GM12891 (cell line): ENCODE data around the gene SLC44A5.
"Not testable (repeated sequence)": the region's sequence is repeated elsewhere in the genome, so short reads cannot be mapped to it uniquely, and the experiment has no call there.

Experiments
- DNase-seq: peaks from one replicate; pipeline ENCODE4 v3.0.0; 2011; ENCODE audit warnings: low spot score; ENCODE audit not compliant: insufficient read length
- FAIRE-seq: peaks from 2 replicates; lab custom pipeline; 2011; peaks lifted over from hg19 to GRCh38; lab: Jason Lieb, UNC
- PAX5 ChIP-seq: IDR thresholded peaks from 2 replicates; pipeline ENCODE4 v1.6.1; 2011; ENCODE audit warnings: low read length, moderate library complexity, mild to moderate bottlenecking; ENCODE audit not compliant: insufficient read depth, severe bottlenecking
- POLR2A ChIP-seq: IDR thresholded peaks from 2 replicates; pipeline ENCODE4 v1.6.1; 2011; ENCODE audit warnings: low read depth, low read length, control low read depth
- POLR2AphosphoS5 ChIP-seq: IDR thresholded peaks from 2 replicates; pipeline ENCODE4 v1.6.1; 2011; ENCODE audit warnings: low read depth, low read length, control low read depth
- POU2F2 ChIP-seq: IDR thresholded peaks from 2 replicates; pipeline ENCODE4 v1.6.1; 2011; ENCODE audit warnings: low read depth, mild to moderate bottlenecking, control low read depth, low read length, moderate library complexity
- SPI1 ChIP-seq: IDR thresholded peaks from 2 replicates; pipeline ENCODE4 v1.6.1; 2011; ENCODE audit warnings: low read depth, low read length, control low read depth
- TAF1 ChIP-seq: IDR thresholded peaks from 2 replicates; pipeline ENCODE4 v1.6.1; 2011; ENCODE audit warnings: low read depth, low read length, control low read depth

SLC44A5 gene

GRCh38 chr1:75625795-75626194 is 14.9 kb upstream of the SLC44A5 start:
- TF ChIP-seq SPI1 = no peak
- FAIRE-seq = no peak
- DNase-seq = no peak

DNA sequence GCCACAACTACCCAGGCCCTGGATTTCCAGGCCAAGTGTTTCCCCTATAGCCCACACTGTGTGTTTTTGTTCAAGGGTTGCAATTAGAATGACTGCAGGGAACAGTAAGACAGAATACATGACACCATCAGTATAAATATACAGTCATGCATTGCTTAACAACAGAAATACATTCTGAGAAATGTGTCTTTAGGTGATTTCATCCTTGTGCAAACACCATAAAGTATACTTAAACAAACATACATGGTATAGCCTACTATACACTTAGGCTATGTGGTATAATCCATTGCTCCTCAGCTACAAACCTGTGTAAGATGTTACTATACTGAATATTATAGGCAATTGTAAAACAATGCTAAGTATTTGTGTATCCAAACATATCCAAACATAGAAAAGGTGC is 7.5 kb upstream of the SLC44A5 start:
- TF ChIP-seq PAX5 = no peak
- no peak for TF ChIP-seq POLR2AphosphoS5
- no peak for TF ChIP-seq POLR2A
- no peak for TF ChIP-seq POU2F2
- TF ChIP-seq SPI1 = no peak
- no peak for TF ChIP-seq TAF1
- no peak for DNase-seq
- FAIRE-seq = no peak

DNA sequence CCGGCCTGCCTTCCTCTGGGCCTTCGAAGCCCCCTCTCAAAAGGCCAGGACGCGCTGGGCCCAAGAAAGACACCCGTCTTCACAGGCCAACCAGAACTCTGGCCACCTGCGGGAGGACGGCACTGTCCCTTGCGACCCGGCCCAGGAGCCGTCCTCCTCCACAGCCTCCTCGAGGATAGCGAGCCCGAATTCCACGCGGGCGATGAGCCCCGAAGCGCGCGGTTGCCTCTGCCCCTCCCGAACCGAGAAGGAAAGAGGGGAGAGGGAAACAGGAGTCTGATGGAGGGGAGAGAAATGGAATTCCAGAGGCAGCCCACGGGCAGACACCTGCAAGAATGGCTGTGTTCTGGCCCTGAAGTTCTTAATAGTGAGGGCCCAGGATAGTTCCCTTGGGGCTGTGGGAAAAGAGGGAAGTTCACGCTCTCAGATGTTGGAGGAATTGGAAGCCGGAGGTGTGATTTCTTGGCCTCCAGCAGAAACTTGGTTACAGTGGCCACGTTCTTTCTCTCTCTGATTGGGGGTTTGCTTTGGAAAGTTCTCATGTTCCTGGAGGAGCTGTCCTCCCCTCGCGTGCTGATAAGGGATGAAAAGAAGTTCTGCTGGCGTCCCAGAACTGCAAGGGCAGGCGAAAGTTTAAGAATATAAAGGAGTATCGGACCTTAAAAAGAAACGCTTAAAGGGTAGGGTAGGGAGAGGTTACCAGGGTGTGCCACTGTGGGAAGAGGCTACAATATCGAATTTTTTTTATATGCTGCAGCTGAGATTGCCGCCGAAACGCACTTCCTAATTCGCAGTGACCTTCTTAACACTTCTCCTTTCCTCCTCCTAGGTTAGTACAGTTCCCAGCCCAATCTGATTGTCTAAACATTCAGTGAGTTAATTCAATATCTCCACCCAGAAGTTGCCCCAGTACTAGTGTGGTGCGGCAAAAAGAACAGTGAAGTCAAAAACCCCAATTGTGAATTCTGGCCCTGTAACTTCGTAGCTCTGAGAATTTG is 5.8 kb upstream of the SLC44A5 start:
- no peak for TF ChIP-seq POU2F2
- no peak for TF ChIP-seq POLR2A
- no peak for TF ChIP-seq SPI1
- no peak for TF ChIP-seq PAX5
- no peak for TF ChIP-seq POLR2AphosphoS5
- no peak for TF ChIP-seq TAF1
- no peak for DNase-seq
- FAIRE-seq = no peak

DNA sequence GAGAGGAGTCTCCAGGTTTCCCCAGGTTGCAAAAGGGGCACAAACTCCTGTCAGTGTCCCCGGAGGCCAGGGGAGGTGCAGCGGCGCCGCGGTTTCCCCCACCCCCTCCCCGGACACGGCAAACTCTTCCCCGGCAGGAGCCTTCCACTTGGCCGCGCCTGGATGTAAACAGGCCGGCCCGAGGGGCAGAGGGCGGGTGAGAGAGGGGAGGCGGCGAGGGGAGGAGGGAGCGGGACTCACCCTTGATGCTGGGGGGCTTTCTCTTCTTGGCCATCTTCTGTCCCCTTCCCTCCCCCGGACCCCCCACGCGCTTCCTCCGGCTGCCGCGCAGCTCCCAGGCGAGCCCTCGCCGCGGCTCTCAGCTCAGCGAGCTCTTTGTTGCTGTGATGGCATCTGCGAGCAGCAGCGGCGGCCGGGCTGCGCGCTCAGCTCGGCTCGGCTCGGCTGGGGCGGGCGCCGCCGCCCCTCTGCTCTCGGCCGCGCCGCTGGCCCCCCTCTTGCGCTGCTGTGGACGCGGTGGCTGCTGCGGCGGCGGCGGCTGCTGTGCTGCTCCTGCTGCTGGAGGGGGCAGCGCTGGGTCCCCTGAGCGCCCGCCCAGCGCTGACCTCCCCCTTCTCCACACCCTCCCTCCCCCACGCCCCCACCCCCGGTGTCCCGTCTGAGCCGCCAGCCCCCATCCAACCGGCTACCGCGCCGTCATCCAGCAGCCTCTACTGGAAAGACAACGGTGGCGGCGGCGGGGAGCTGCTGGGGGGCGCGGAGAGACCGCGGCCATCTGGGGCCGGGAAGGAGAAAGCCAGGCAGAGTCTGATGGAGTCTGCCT is 4.9 kb upstream of the SLC44A5 start:
- TF ChIP-seq SPI1 (no peak), POLR2A (no peak), PAX5 (no peak), POU2F2 (no peak), TAF1 (no peak), POLR2AphosphoS5 (no peak)
- DNase-seq (peak; percentile 46), FAIRE-seq (no peak)

DNA sequence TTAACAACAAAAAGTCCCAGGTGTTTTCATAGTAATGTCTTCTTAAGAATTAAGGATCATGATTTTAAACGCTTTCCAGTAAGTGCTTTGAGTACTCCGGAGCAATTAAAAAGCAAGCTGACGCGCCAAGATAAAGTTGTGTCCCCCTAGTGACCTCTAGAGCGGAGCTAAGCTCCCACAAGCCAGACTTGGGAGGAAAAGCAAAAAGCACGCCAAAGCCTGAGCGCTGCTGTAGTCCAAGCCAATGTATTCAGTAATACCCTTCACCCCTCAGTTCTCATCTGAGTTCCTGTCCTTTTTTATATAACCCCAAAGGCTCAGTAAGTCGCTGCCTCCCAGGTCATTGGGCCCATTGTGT is 3.5 kb upstream of the SLC44A5 start:
- FAIRE-seq (no peak), DNase-seq (no peak)
- TF ChIP-seq POLR2AphosphoS5 (no peak), TAF1 (no peak), POU2F2 (no peak), POLR2A (no peak), PAX5 (no peak), SPI1 (no peak)

DNA sequence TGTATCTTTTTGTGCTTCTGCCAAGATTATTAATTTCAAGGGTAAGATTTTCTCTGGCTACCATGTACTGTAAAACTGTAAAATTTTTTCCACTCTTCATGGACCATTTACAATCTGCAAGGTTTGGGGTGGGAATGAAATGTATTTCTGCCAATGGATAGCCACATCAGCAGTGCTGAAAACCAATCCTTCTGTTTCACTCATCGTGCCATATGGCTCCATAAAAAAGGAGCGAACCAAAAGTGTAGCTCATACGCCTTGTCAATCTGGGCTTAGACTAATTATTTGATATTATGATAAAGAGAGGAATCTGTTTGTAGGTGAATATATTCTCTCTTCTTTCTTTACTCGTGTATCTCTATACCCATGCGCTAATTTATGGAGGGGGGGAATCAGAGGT is 3.0 kb upstream of the SLC44A5 start:
- no peak for TF ChIP-seq SPI1
- no peak for TF ChIP-seq POU2F2
- TF ChIP-seq PAX5 = no peak
- no peak for TF ChIP-seq POLR2A
- DNase-seq (no peak), FAIRE-seq (no peak)

DNA sequence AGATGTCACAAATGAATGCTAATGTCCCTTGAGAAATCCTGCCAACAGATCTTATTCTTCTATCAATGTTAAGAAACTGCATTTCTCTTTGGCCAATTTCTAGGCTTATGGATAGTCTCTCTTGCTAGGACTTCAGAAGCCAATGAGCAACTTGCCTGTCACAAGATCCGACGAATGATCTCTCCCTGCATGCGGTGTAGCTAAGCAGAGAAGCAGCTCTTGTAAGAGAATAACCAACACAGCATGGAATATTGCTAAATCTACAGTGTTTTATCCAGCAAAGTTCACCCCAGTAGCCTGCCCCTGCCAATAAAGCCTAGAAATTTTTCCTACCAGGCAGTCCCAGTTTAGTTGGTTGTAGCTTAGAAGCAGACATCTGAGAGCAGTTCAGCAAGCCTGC is 2.1 kb upstream of the SLC44A5 start:
- no peak for TF ChIP-seq PAX5
- no peak for TF ChIP-seq POU2F2
- TF ChIP-seq SPI1 = no peak
- no peak for TF ChIP-seq POLR2A
- no peak for TF ChIP-seq TAF1
- TF ChIP-seq POLR2AphosphoS5 = no peak
- no peak for FAIRE-seq
- no peak for DNase-seq

DNA sequence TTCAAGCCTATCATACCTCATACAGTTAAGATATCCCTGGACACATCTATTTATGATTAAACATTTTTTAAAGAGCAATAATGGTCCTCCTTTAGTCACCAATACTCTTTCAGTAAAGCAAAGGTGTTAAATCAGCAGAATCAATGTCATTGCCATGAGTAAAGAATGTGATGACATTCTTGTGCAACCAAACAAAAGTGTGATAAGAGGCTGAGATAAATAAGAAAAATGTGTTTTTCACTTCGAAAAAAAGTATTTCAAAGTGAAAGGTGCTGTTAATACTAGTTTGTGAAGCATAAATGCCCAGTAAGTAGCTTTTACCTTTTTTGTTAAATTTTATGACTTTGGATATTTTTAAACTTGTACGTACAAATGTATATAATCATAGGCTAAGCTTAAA is 8.4 kb downstream of the SLC44A5 start:
- DNase-seq (no peak), FAIRE-seq (no peak)
- TF ChIP-seq TAF1 (no peak), POLR2AphosphoS5 (no peak), POU2F2 (no peak), POLR2A (no peak), SPI1 (no peak), PAX5 (no peak)

DNA sequence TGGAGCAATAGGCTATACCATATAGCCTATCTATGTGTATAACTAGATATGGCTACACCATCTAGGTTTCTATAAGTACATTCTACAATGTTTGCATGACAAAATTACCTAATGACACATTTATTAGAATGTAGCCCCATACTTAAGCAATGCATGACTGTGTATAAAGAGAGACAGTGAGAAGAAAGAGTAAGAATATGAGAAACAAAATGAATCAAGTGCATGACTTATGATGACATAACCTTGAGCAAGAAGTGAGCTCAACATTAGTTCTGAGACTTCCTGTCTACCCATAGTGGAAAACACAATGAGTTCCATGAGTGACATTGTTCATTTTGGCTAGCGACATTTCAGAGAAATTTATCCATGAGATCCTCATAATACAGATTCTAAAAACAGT is 10.1 kb downstream of the SLC44A5 start:
- no peak for FAIRE-seq
- DNase-seq = no peak
- no peak for TF ChIP-seq POU2F2
- TF ChIP-seq POLR2A = no peak
- TF ChIP-seq PAX5 = no peak
- TF ChIP-seq TAF1 = no peak
- TF ChIP-seq POLR2AphosphoS5 = no peak
- no peak for TF ChIP-seq SPI1

DNA sequence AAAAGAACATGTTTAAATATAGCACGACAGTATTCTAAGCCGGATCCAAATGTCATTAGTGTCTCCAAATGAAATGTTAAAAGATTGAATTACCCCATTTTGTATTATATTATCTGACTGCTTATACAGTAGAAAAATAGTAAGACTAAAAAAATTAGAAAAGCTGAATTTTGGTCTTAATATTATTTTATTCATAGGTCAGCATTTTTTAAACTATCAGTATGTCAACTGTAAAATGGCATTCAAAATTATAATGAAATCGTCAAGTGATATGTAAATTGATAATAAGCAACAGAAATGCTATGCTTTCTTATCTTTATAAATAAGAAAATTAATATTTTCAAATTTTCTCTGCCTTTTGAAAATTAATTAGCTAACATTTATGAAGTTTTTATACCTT is 16.6 kb downstream of the SLC44A5 start:
- TF ChIP-seq SPI1 (no peak), TAF1 (no peak), POLR2AphosphoS5 (no peak), PAX5 (no peak), POU2F2 (no peak), POLR2A (no peak)
- FAIRE-seq (no peak), DNase-seq (no peak)

DNA sequence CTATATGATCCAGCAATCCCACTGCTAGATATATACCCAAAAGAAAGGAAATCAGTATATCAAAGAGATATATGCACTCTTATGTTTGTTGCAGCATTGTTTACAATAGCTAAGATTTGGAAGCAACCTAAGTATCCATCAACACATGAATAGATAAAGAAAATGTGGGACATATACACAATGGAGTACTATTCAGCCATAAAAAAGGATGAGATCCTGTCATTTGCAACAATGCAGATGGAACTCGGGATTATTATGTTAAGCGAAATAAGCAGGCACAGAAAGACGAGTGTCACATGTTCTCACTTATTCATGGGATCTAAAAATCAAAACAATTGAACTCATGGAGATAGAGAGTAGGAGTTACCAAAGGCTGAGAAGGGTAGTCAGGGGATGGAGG is 17.5 kb downstream of the SLC44A5 start:
- FAIRE-seq, DNase-seq: not testable (repeated sequence)
